Colon (tissue), 2 donors: ENCODE measurements around the gene GPN2.

Source experiments
- FAIRE-seq: peaks from 2 replicates; lab custom pipeline; 2012; peaks lifted over from hg19 to GRCh38; lab: Jason Lieb, UNC
- donor health status: control.
- donor health status: control.

Gene GPN2

DNA sequence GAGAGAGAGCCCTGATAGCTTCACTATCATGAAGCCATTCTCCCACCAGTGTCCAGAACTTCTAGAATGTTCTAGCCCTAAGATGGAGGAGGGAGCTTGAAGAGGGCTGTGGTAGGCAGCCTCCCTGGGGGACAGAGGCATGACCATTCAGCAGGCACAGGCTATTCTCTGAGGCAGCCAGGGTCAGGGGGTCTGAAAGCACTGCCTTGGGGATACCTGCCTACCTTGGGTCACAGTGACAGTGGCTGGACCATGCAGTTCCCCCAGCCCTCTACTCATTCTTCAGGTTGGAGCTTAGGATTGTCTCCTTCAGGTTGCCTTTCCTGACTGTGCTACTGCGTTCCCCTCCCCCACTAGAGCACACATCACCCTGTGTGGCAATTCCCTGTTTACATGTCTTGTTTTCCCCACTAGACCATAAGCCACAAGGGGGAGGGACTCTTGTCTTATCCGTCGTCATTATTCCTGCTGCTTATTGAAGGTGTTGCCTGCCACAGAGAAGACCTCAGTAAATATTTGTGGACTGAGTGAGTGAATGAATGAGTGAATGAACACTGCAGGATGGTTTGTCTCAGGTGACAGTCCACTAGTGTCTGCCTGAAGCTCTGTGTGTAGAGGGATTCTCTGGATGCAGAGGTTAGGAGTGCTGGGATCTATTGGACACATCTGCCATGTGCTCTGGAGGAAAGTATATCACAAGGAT lies 58.4 kb downstream of the GPN2 start:
- FAIRE-seq, result no peak

GRCh38 chr1:26831059-26831458 lies 59.0 kb downstream of the GPN2 start:
- no peak for FAIRE-seq

- FAIRE-seq, result no peak
Observed at GRCh38 chr1:26829184-26829911, 60.7 kb downstream of the GPN2 start.

GRCh38 chr1:26828411-26828991 lies 61.6 kb downstream of the GPN2 start:
- no peak for FAIRE-seq

GRCh38 chr1:26827663-26828062 lies 62.4 kb downstream of the GPN2 start:
- FAIRE-seq, result no peak

DNA sequence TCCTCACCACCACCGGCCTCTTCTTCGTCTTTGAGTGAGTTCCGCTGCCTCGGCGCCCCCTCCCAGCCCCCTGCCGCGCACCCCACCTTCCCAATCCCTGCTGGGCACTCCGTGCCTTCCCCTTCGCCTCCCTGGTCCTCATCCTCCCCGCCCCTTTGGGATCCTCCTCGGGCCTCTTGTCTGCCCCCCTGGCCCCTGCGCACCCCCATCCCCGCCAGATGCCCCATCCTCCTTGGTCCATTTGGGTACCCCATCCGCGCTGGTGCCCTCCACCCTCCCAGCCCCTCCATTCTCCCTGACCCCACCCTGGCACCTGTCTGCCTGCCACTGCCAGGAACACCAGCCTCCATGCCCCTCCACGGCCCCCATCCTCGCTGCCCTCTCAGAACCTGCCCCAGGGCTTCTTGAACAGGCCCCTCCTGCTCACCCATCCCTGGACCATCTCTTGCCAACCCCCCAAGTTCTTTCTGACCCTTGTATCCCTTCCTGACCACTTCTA lies 62.9 kb downstream of the GPN2 start:
- FAIRE-seq, result no peak

- FAIRE-seq, result no peak
Observed at GRCh38 chr1:26826261-26827105, 63.6 kb downstream of the GPN2 start, which contains the start of gene ZDHHC18. TSS of gene ZDHHC18 (plus strand) at chr1:26826688. CDS start at chr1:26826805, 117 bp downstream.
